Measurements from ENCODE around the gene JADE1. TPM values are rescaled to one million over a fixed set of nuclear protein-coding genes. Genes with fewer than 3 reads are reported as not detected.

JADE1 gene
- total RNA-seq, 1 donor from 2014 or later = 18.2 TPM

GRCh38 chr4:128862608-128863311 is 53.3 kb downstream of the JADE1 start:
- H3K27ac Mint-ChIP-seq (ENCODE audit: unreplicated experiment) = peak overlapping the region; percentile 39
- peaks cover 19% of the 10 kb centered on the region for H3K4me1 Mint-ChIP-seq (ENCODE audit: unreplicated experiment)
- peak; percentile 26 for DNase-seq (ENCODE audit: low spot score)
- TF ChIP-seq CTCF (IDR thresholded peaks at IDR 0.05; ENCODE audit: unreplicated experiment) = no peak
- H3K27me3 Mint-ChIP-seq (ENCODE audit: unreplicated experiment) = peaks cover 2% of the 10 kb centered on the region
- peaks cover 18% of the 10 kb centered on the region for H3K36me3 Mint-ChIP-seq (ENCODE audit: low read depth, unreplicated experiment)
- no peaks in the 10 kb centered on the region for H3K9me3 Mint-ChIP-seq (ENCODE audit: unreplicated experiment)
- H3K4me3 Mint-ChIP-seq (ENCODE audit: unreplicated experiment) = peak overlapping the region; percentile 60

GRCh38 chr4:128863312-128864075 is 54.0 kb downstream of the JADE1 start:
- Mint-ChIP-seq H3K27ac (ENCODE audit: unreplicated experiment) (no peak overlapping the region), H3K4me1 (ENCODE audit: unreplicated experiment) (peaks cover 19% of the 10 kb centered on the region), H3K27me3 (ENCODE audit: unreplicated experiment) (peaks cover 2% of the 10 kb centered on the region), H3K36me3 (ENCODE audit: low read depth, unreplicated experiment) (peaks cover 15% of the 10 kb centered on the region), H3K9me3 (ENCODE audit: unreplicated experiment) (no peaks in the 10 kb centered on the region), H3K4me3 (ENCODE audit: unreplicated experiment) (no peak overlapping the region)
- TF ChIP-seq CTCF (IDR thresholded peaks at IDR 0.05; ENCODE audit: unreplicated experiment) = peak; percentile 96
- DNase-seq (ENCODE audit: low spot score) = peak; percentile 90

- no peak for TF ChIP-seq CTCF (IDR thresholded peaks at IDR 0.05; ENCODE audit: unreplicated experiment)
- H3K36me3 Mint-ChIP-seq (ENCODE audit: low read depth, unreplicated experiment) = peaks cover 12% of the 10 kb centered on the region
- DNase-seq (ENCODE audit: low spot score) = no peak
- H3K4me3 Mint-ChIP-seq (ENCODE audit: unreplicated experiment) = no peak overlapping the region
- H3K4me1 Mint-ChIP-seq (ENCODE audit: unreplicated experiment) = peaks cover 19% of the 10 kb centered on the region
- no peak overlapping the region for H3K27ac Mint-ChIP-seq (ENCODE audit: unreplicated experiment)
- peaks cover 2% of the 10 kb centered on the region for H3K27me3 Mint-ChIP-seq (ENCODE audit: unreplicated experiment)
- no peaks in the 10 kb centered on the region for H3K9me3 Mint-ChIP-seq (ENCODE audit: unreplicated experiment)
Measured at GRCh38 chr4:128865132-128865531, 55.6 kb downstream of the JADE1 start.

GRCh38 chr4:128866269-128866668 is 56.8 kb downstream of the JADE1 start:
- Mint-ChIP-seq H3K4me3 (ENCODE audit: unreplicated experiment) (no peak overlapping the region), H3K27me3 (ENCODE audit: unreplicated experiment) (no peaks in the 10 kb centered on the region), H3K27ac (ENCODE audit: unreplicated experiment) (no peak overlapping the region), H3K9me3 (ENCODE audit: unreplicated experiment) (no peaks in the 10 kb centered on the region), H3K36me3 (ENCODE audit: low read depth, unreplicated experiment) (peaks cover 13% of the 10 kb centered on the region), H3K4me1 (ENCODE audit: unreplicated experiment) (peaks cover 19% of the 10 kb centered on the region)
- DNase-seq (ENCODE audit: low spot score) = no peak
- no peak for TF ChIP-seq CTCF (IDR thresholded peaks at IDR 0.05; ENCODE audit: unreplicated experiment)

GRCh38 chr4:128866691-128867090 is 57.2 kb downstream of the JADE1 start:
- H3K9me3 Mint-ChIP-seq (ENCODE audit: unreplicated experiment) = no peaks in the 10 kb centered on the region
- no peak overlapping the region for H3K27ac Mint-ChIP-seq (ENCODE audit: unreplicated experiment)
- H3K4me1 Mint-ChIP-seq (ENCODE audit: unreplicated experiment) = peaks cover 17% of the 10 kb centered on the region
- TF ChIP-seq CTCF (IDR thresholded peaks at IDR 0.05; ENCODE audit: unreplicated experiment) = no peak
- H3K4me3 Mint-ChIP-seq (ENCODE audit: unreplicated experiment) = no peak overlapping the region
- H3K36me3 Mint-ChIP-seq (ENCODE audit: low read depth, unreplicated experiment) = peaks cover 10% of the 10 kb centered on the region
- no peak for DNase-seq (ENCODE audit: low spot score)
- no peaks in the 10 kb centered on the region for H3K27me3 Mint-ChIP-seq (ENCODE audit: unreplicated experiment)
